GM12891 (cell line): ENCODE measurements around the gene PUS10.

Source experiments
- PAX5 ChIP-seq: IDR thresholded peaks from 2 replicates; pipeline ENCODE4 v1.6.1; 2011; ENCODE audit warnings: low read length, moderate library complexity, mild to moderate bottlenecking; ENCODE audit not compliant: insufficient read depth, severe bottlenecking
- POLR2A ChIP-seq: IDR thresholded peaks from 2 replicates; pipeline ENCODE4 v1.6.1; 2011; ENCODE audit warnings: low read depth, low read length, control low read depth
- POLR2AphosphoS5 ChIP-seq: IDR thresholded peaks from 2 replicates; pipeline ENCODE4 v1.6.1; 2011; ENCODE audit warnings: low read depth, low read length, control low read depth
- POU2F2 ChIP-seq: IDR thresholded peaks from 2 replicates; pipeline ENCODE4 v1.6.1; 2011; ENCODE audit warnings: low read depth, mild to moderate bottlenecking, control low read depth, low read length, moderate library complexity
- SPI1 ChIP-seq: IDR thresholded peaks from 2 replicates; pipeline ENCODE4 v1.6.1; 2011; ENCODE audit warnings: low read depth, low read length, control low read depth
- TAF1 ChIP-seq: IDR thresholded peaks from 2 replicates; pipeline ENCODE4 v1.6.1; 2011; ENCODE audit warnings: low read depth, low read length, control low read depth

DNA sequence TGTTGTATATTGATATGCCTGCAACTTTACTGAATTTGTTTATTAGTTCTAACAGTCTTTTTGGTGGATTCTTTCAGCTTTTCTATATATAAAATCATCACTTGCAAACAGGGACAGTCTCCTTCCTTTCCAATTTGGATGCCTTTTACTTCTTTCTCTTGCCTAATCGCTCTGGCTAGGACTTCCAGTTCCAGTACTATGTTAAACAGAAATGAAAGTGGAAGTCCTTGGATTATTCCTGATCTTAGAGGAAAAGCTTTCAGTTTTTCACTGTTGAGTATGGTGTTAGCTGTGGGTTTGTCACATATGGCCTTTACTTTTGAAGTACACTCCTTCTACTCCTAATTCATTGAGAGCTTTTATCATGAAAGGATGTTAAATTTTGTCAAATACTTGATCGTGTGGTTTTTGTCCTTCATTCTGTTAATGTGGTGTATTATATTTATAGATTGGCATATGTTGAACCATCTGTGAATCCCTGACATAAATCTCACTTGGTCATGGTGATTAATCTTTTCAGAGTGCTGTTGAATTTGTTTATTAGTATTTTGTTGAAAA lies 83.8 kb downstream of the PUS10 start:
- TF ChIP-seq POLR2AphosphoS5 (no peak), TAF1 (no peak), POLR2A (no peak), SPI1 (no peak), PAX5 (no peak), POU2F2 (no peak)
